ENCODE data around the gene ZNF74.
A peak's percentile ranks its signal among the peaks of the same experiment; 100 is the strongest.

The ZNF74 gene

GRCh38 chr22:20418211-20418788 is 24.3 kb downstream of the ZNF74 start:
- DNase-seq, result peak in 49 of 51 donors; percentile 17 to 81 (median 60)

- DNase-seq, result no peak
Measured at GRCh38 chr22:20419664-20419951, 25.7 kb downstream of the ZNF74 start.

GRCh38 chr22:20420157-20420842 is 26.3 kb downstream of the ZNF74 start:
- no peak for DNase-seq

- DNase-seq, result no peak
Measured at GRCh38 chr22:20421507-20421874, 27.5 kb downstream of the ZNF74 start.

GRCh38 chr22:20422271-20423007 is 28.5 kb downstream of the ZNF74 start:
- DNase-seq, result peak in 3 of 51 donors; percentile 33 to 60 (median 44)

GRCh38 chr22:20423008-20423905 is 29.3 kb downstream of the ZNF74 start:
- DNase-seq, result peak in 49 of 51 donors; percentile 10 to 93 (median 78)

- peak in 23 of 51 donors; percentile 8 to 58 (median 37) for DNase-seq
Measured at GRCh38 chr22:20423906-20424551, 30.1 kb downstream of the ZNF74 start.

GRCh38 chr22:20424568-20424931 is 30.6 kb downstream of the ZNF74 start:
- no peak for DNase-seq

GRCh38 chr22:20424932-20425565 is 31.1 kb downstream of the ZNF74 start:
- peak in 18 of 51 donors; percentile 12 to 54 (median 36) for DNase-seq

- DNase-seq, result no peak
Measured at GRCh38 chr22:20425566-20426258, 31.8 kb downstream of the ZNF74 start.

- no peak for DNase-seq
Measured at GRCh38 chr22:20426259-20426615, 32.3 kb downstream of the ZNF74 start.

- DNase-seq, result no peak
Measured at GRCh38 chr22:20427104-20427944, 33.4 kb downstream of the ZNF74 start.

- DNase-seq, result no peak
Measured at GRCh38 chr22:20427945-20428417, 34.0 kb downstream of the ZNF74 start.

- no peak for DNase-seq
Measured at GRCh38 chr22:20428496-20429253, 34.7 kb downstream of the ZNF74 start.

GRCh38 chr22:20429254-20430100 is 35.5 kb downstream of the ZNF74 start:
- peak in 12 of 51 donors; percentile 19 to 48 (median 32) for DNase-seq

GRCh38 chr22:20430101-20430719 is 36.3 kb downstream of the ZNF74 start:
- no peak for DNase-seq

Data from hypothalamus (tissue), 51 donors.